ENCODE results near the gene RNF213. TPM values are rescaled to one million over a fixed set of nuclear protein-coding genes. Genes with fewer than 3 reads are reported as not detected.
A peak's percentile ranks its signal among the peaks of the same experiment; 100 is the strongest.

The RNF213 gene
- total RNA-seq, 1 experiment from 2014 or later: 179 TPM

DNA sequence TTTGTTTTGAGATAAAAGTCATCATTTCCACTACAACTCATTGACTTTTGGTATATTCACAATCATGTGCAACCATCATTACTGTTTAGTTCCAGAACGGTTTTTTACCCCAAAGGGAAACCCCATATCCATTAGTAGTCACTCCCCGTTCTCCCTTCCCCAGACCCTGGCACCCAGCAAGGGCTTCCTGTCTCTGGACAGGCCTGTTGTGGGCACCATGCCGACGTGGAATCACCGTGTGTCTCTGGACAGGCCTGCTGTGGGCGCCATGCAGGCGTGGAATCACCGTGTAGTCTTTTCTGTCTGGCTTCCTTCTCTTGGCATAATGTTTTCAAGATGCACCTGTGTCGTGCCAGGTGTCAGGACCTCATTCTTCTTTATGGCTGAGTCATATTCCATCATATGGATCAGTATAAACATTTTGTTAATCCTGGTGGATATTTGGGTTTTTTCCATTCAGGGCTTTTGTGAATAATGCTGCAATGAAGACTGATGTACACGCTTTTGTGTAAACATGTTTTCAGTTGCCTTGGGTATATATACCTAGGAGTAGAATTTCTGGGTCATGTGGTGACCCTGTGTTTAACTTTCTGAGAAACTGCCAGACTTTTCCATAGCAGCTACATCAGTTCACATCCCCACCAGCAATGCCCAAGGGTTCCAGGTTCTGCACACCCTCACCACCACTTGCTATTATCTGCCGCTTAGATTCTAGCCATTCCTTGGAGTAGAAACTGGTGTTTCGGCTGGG lies 173.4 kb downstream of the RNF213 start:
- Histone ChIP-seq H3K79me2 (ENCODE audit: low read depth) (no peaks in the 10 kb centered on the region), H3K27ac (no peak overlapping the region), H3K4me1 (replicated peaks; ENCODE audit: insufficient read depth) (no peaks in the 10 kb centered on the region), H3K4me3 (no peak overlapping the region), H3K9me2 (ENCODE audit: insufficient read depth) (no peaks in the 10 kb centered on the region), H3F3A (ENCODE audit: insufficient read depth, low read depth) (no peaks in the 10 kb centered on the region), H3K36me3 (ENCODE audit: low read depth) (no peaks in the 10 kb centered on the region), H2AFZ (no peak overlapping the region), H3K27me3 (ENCODE audit: insufficient read depth, low read depth) (no peaks in the 10 kb centered on the region), H4K20me1 (ENCODE audit: insufficient read depth) (no peaks in the 10 kb centered on the region), H3K4me2 (no peak overlapping the region), H3K9me3 (ENCODE audit: insufficient read depth, low read depth) (no peaks in the 10 kb centered on the region)
- POLR2A ChIA-PET (ENCODE audit: unreplicated experiment): no interaction called here
- TSS peak; percentile 16 for BruUV-seq (replicated peaks)
- TF ChIP-seq, protein P1, sequence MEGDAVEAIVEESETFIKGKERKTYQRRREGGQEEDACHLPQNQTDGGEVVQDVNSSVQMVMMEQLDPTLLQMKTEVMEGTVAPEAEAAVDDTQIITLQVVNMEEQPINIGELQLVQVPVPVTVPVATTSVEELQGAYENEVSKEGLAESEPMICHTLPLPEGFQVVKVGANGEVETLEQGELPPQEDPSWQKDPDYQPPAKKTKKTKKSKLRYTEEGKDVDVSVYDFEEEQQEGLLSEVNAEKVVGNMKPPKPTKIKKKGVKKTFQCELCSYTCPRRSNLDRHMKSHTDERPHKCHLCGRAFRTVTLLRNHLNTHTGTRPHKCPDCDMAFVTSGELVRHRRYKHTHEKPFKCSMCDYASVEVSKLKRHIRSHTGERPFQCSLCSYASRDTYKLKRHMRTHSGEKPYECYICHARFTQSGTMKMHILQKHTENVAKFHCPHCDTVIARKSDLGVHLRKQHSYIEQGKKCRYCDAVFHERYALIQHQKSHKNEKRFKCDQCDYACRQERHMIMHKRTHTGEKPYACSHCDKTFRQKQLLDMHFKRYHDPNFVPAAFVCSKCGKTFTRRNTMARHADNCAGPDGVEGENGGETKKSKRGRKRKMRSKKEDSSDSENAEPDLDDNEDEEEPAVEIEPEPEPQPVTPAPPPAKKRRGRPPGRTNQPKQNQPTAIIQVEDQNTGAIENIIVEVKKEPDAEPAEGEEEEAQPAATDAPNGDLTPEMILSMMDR (conservative IDR thresholded peaks at IDR 0.05): no peak
- TF ChIP-seq EZH2 (IDR thresholded peaks at IDR 0.05; ENCODE audit: low read depth): no peak
- CTCF ChIA-PET: no interaction called here
- intact Hi-C loops (cut with micrococcal nuclease; ENCODE audit: unreplicated experiment): no loop called here
- DNase-seq: no peak

- BruUV-seq (replicated peaks): no TSS peak
- intact Hi-C loops (cut with micrococcal nuclease; ENCODE audit: unreplicated experiment): no loop called here
- CTCF ChIA-PET: no interaction called here
These were observed 176.9 kb downstream of the RNF213 start for GRCh38 chr17:80437532-80437931.

GRCh38 chr17:80438806-80439205 lies 178.2 kb downstream of the RNF213 start:
- Histone ChIP-seq H3K4me1 (replicated peaks; ENCODE audit: insufficient read depth) (no peaks in the 10 kb centered on the region), H3K9me3 (ENCODE audit: insufficient read depth, low read depth) (no peaks in the 10 kb centered on the region), H3K36me3 (ENCODE audit: low read depth) (no peaks in the 10 kb centered on the region), H2AFZ (no peak overlapping the region), H3F3A (ENCODE audit: insufficient read depth, low read depth) (no peaks in the 10 kb centered on the region), H3K79me2 (ENCODE audit: low read depth) (no peaks in the 10 kb centered on the region), H3K27me3 (ENCODE audit: insufficient read depth, low read depth) (peaks cover 3% of the 10 kb centered on the region; the same call in 1 of the 2 replicates), H3K4me2 (no peak overlapping the region), H3K4me3 (no peak overlapping the region), H3K27ac (no peak overlapping the region), H3K9me2 (ENCODE audit: insufficient read depth) (no peaks in the 10 kb centered on the region), H4K20me1 (ENCODE audit: insufficient read depth) (no peaks in the 10 kb centered on the region)
- DNase-seq: no peak
- CTCF ChIA-PET: interaction anchor here (0.5 kb wide), 1 partner anchor 459 kb away, joined by 3 read pairs; no protein-coding TSS in a partner anchor
- POLR2A ChIA-PET (ENCODE audit: unreplicated experiment): no interaction called here
- intact Hi-C loops (cut with micrococcal nuclease; ENCODE audit: unreplicated experiment): no loop called here
- TF ChIP-seq, protein P1 (conservative IDR thresholded peaks at IDR 0.05): no peak
- no peak for TF ChIP-seq EZH2 (IDR thresholded peaks at IDR 0.05; ENCODE audit: low read depth)
- BruUV-seq (replicated peaks): no TSS peak

More at GRCh38 chr17:80437532-80437931, 176.9 kb downstream of the RNF213 start:
- no peak overlapping the region for H3K4me2 ChIP-seq
- H3K36me3 ChIP-seq (ENCODE audit: low read depth): no peaks in the 10 kb centered on the region
- no peaks in the 10 kb centered on the region for H3K9me3 ChIP-seq (ENCODE audit: insufficient read depth, low read depth)
- no peaks in the 10 kb centered on the region for H3K4me1 ChIP-seq (replicated peaks; ENCODE audit: insufficient read depth)
- DNase-seq: no peak
- H3K9me2 ChIP-seq (ENCODE audit: insufficient read depth): no peaks in the 10 kb centered on the region
- no peaks in the 10 kb centered on the region for H3K27me3 ChIP-seq (ENCODE audit: insufficient read depth, low read depth)
- H4K20me1 ChIP-seq (ENCODE audit: insufficient read depth): no peaks in the 10 kb centered on the region
- no peaks in the 10 kb centered on the region for H3K79me2 ChIP-seq (ENCODE audit: low read depth)
- no peaks in the 10 kb centered on the region for H3F3A ChIP-seq (ENCODE audit: insufficient read depth, low read depth)
- no peak overlapping the region for H3K27ac ChIP-seq
- no peak overlapping the region for H3K4me3 ChIP-seq
- POLR2A ChIA-PET (ENCODE audit: unreplicated experiment): no interaction called here
- H2AFZ ChIP-seq: no peak overlapping the region
- TF ChIP-seq, protein P1 (conservative IDR thresholded peaks at IDR 0.05): no peak
- TF ChIP-seq EZH2 (IDR thresholded peaks at IDR 0.05; ENCODE audit: low read depth): no peak

Measured in PC-9 (cell line).